Fibroblast of pulmonary artery (primary cell): ENCODE data around the gene TACR2.

Experiments used
- DNase-seq: peaks from one replicate; pipeline ENCODE4 v3.0.0-alpha.2; 2010; ENCODE audit warnings: low read depth
- H3K4me3 ChIP-seq: replicated peaks from 2 replicates; pipeline ENCODE4 v1.5.1; 2011; ENCODE audit warnings: low read depth, mild to moderate bottlenecking, control low read depth, low read length, moderate library complexity
- CTCF ChIP-seq: IDR thresholded peaks from 2 replicates; pipeline ENCODE4 v1.5.1; 2011; ENCODE audit warnings: mild to moderate bottlenecking, control low read depth, low read length, inconsistent platforms; ENCODE audit errors: missing control alignments

The TACR2 gene

GRCh38 chr10:69367469-69367868 lies 49.2 kb downstream of the TACR2 start:
- no peak for DNase-seq
- H3K4me3 ChIP-seq, result no peak overlapping the region
- no peak for TF ChIP-seq CTCF

- no peak for TF ChIP-seq CTCF
- no peak overlapping the region for H3K4me3 ChIP-seq
- no peak for DNase-seq
Measured at GRCh38 chr10:69366738-69367137, 50.0 kb downstream of the TACR2 start.

GRCh38 chr10:69364232-69364940 lies 52.3 kb downstream of the TACR2 start:
- H3K4me3 ChIP-seq, result no peak overlapping the region
- TF ChIP-seq CTCF, result no peak
- DNase-seq, result no peak

- TF ChIP-seq CTCF, result no peak
- DNase-seq, result no peak
- no peak overlapping the region for H3K4me3 ChIP-seq
Measured at GRCh38 chr10:69363666-69364065, 53.1 kb downstream of the TACR2 start.

DNA sequence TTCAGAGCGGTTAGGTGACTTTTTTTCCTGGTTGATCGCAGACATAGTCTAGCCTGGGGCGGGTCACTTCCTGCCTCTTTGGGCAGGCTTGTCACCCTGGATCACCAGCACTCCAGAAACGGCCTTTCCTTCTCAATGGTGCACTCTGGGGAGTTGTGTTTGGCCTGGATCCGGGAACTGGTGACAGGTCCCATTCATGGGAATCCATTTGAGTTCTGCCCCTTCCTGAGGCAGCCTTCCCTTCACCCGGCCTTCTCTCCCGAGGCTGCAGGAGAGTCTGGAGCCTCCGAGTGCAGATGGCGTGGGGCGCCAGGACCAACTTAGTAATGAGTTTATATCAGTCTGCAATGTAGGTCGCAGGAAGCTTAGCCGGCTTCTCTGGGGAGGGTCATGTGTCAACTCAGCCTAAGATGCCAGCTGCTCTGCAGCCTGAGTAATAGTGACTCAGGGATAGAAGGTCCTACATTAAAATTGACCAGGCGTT lies 54.2 kb downstream of the TACR2 start:
- DNase-seq, result peak; percentile 70
- no peak overlapping the region for H3K4me3 ChIP-seq
- TF ChIP-seq CTCF, result no peak

- no peak overlapping the region for H3K4me3 ChIP-seq
- no peak for DNase-seq
- TF ChIP-seq CTCF, result no peak
Measured at GRCh38 chr10:69361303-69361614, 55.5 kb downstream of the TACR2 start.

GRCh38 chr10:69360485-69361302 lies 56.0 kb downstream of the TACR2 start:
- TF ChIP-seq CTCF, result no peak
- no peak overlapping the region for H3K4me3 ChIP-seq
- peak; percentile 89 for DNase-seq
